Liver (tissue), 3 donors: ENCODE results near the gene TTLL12.

Experiments
- RAD21 ChIP-seq, 2 donors: IDR thresholded peaks; 2 replicates each; pipeline ENCODE4 v1.6.1; 2016; ENCODE audit warnings: antibody characterized with exemption in 2 of 2, mild to moderate bottlenecking in 2 of 2
- SP1 ChIP-seq: IDR thresholded peaks from 2 replicates; pipeline ENCODE4 v1.6.1; 2018; ENCODE audit warnings: antibody characterized with exemption, mild to moderate bottlenecking
- TAF1 ChIP-seq: conservative IDR thresholded peaks from 2 replicates; pipeline ENCODE4 v1.6.1; 2016; ENCODE audit warnings: antibody characterized with exemption, mild to moderate bottlenecking
- TF ChIP-seq, protein P1 (sequence below): fragments of 150-350 bp; IDR thresholded peaks from 2 replicates; pipeline ENCODE4 v1.5.1; 2017; ENCODE audit warnings: improper control_type of control experiment, low read depth, low read length; ENCODE audit not compliant: missing input control
- TF ChIP-seq, protein P2 (sequence below): IDR thresholded peaks from 2 replicates; pipeline ENCODE4 v1.6.1; 2016; ENCODE audit warnings: antibody characterized with exemption, mild to moderate bottlenecking
- TF ChIP-seq, protein P3 (sequence below): IDR thresholded peaks from 2 replicates; pipeline ENCODE4 v1.6.1; 2016; ENCODE audit warnings: antibody characterized with exemption
- donor health status: healthy.
- donor health status: healthy.

DNA sequence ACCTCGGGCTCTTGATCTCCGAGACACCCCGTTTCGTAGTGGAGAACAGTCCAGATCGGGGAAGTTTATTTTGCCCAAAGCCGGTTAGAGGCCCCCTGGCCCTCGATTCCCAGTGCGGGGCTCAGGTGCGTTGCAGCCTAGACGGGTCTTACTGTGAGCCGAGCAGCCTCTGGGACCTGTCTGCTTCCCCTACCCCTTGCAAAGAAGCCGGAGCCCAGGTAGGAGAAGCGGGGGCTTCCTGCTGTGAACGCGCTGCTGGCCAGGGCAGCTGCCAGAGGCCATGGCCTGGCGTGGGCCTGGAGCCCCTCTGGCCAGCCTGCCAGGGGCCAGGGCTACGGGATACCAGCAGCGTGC lies 35.0 kb downstream of the TTLL12 start:
- TF ChIP-seq, protein P1, sequence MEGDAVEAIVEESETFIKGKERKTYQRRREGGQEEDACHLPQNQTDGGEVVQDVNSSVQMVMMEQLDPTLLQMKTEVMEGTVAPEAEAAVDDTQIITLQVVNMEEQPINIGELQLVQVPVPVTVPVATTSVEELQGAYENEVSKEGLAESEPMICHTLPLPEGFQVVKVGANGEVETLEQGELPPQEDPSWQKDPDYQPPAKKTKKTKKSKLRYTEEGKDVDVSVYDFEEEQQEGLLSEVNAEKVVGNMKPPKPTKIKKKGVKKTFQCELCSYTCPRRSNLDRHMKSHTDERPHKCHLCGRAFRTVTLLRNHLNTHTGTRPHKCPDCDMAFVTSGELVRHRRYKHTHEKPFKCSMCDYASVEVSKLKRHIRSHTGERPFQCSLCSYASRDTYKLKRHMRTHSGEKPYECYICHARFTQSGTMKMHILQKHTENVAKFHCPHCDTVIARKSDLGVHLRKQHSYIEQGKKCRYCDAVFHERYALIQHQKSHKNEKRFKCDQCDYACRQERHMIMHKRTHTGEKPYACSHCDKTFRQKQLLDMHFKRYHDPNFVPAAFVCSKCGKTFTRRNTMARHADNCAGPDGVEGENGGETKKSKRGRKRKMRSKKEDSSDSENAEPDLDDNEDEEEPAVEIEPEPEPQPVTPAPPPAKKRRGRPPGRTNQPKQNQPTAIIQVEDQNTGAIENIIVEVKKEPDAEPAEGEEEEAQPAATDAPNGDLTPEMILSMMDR: no peak
- TF ChIP-seq, protein P2, sequence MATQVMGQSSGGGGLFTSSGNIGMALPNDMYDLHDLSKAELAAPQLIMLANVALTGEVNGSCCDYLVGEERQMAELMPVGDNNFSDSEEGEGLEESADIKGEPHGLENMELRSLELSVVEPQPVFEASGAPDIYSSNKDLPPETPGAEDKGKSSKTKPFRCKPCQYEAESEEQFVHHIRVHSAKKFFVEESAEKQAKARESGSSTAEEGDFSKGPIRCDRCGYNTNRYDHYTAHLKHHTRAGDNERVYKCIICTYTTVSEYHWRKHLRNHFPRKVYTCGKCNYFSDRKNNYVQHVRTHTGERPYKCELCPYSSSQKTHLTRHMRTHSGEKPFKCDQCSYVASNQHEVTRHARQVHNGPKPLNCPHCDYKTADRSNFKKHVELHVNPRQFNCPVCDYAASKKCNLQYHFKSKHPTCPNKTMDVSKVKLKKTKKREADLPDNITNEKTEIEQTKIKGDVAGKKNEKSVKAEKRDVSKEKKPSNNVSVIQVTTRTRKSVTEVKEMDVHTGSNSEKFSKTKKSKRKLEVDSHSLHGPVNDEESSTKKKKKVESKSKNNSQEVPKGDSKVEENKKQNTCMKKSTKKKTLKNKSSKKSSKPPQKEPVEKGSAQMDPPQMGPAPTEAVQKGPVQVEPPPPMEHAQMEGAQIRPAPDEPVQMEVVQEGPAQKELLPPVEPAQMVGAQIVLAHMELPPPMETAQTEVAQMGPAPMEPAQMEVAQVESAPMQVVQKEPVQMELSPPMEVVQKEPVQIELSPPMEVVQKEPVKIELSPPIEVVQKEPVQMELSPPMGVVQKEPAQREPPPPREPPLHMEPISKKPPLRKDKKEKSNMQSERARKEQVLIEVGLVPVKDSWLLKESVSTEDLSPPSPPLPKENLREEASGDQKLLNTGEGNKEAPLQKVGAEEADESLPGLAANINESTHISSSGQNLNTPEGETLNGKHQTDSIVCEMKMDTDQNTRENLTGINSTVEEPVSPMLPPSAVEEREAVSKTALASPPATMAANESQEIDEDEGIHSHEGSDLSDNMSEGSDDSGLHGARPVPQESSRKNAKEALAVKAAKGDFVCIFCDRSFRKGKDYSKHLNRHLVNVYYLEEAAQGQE: no peak
- no peak for TF ChIP-seq RAD21 (IDR thresholded peaks at IDR 0.05)
- TF ChIP-seq, protein P3, sequence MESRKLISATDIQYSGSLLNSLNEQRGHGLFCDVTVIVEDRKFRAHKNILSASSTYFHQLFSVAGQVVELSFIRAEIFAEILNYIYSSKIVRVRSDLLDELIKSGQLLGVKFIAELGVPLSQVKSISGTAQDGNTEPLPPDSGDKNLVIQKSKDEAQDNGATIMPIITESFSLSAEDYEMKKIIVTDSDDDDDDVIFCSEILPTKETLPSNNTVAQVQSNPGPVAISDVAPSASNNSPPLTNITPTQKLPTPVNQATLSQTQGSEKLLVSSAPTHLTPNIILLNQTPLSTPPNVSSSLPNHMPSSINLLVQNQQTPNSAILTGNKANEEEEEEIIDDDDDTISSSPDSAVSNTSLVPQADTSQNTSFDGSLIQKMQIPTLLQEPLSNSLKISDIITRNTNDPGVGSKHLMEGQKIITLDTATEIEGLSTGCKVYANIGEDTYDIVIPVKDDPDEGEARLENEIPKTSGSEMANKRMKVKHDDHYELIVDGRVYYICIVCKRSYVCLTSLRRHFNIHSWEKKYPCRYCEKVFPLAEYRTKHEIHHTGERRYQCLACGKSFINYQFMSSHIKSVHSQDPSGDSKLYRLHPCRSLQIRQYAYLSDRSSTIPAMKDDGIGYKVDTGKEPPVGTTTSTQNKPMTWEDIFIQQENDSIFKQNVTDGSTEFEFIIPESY: no peak
- TF ChIP-seq TAF1: no peak
- TF ChIP-seq SP1: no peak
